Pulmonary artery endothelial cell (primary cell): ENCODE measurements around the gene TIAM2. TPM values are rescaled to one million over a fixed set of nuclear protein-coding genes. Genes with fewer than 3 reads are reported as not detected.
A peak's percentile ranks its signal among the peaks of the same experiment; 100 is the strongest.
"Not testable (repeated sequence)": the region's sequence is repeated elsewhere in the genome, so short reads cannot be mapped to it uniquely, and the experiment has no call there.

ENCODE experiments used
- DNase-seq: peaks from one replicate; pipeline ENCODE4 v3.0.0-alpha.2; 2011; ENCODE audit warnings: low read depth, low spot score
- total RNA-seq: library from RNA; depleted of rRNA; stranded (reverse); fragments of >200 nt; gene quantifications from 2 replicates; pipeline ENCODE4 v1.2.3, GENCODE V29; 2014

The TIAM2 gene
- total RNA-seq, 1 donor from 2014 or later, result 10.9 TPM

GRCh38 chr6:155257796-155258195 is 262.7 kb downstream of the TIAM2 start:
- DNase-seq, result no peak

- no peak for DNase-seq
These were observed 264.1 kb downstream of the TIAM2 start for GRCh38 chr6:155259204-155259603.

- no peak for DNase-seq
These were observed 264.8 kb downstream of the TIAM2 start for GRCh38 chr6:155259897-155260296.

- DNase-seq, result no peak
These were observed 265.6 kb downstream of the TIAM2 start for GRCh38 chr6:155260686-155261085.

GRCh38 chr6:155261111-155261900 is 266.2 kb downstream of the TIAM2 start:
- no peak for DNase-seq

GRCh38 chr6:155262655-155263054 is 267.5 kb downstream of the TIAM2 start:
- no peak for DNase-seq

- DNase-seq, result no peak
These were observed 268.4 kb downstream of the TIAM2 start, which contains the start of gene CLDN20 for GRCh38 chr6:155263373-155264063. TSS of gene CLDN20 (plus strand) at chr6:155264013. CDS start at chr6:155275720, 11,707 bp downstream.

- DNase-seq, result no peak
These were observed 269.7 kb downstream of the TIAM2 start for GRCh38 chr6:155264693-155265320.

GRCh38 chr6:155265843-155266535 is 270.9 kb downstream of the TIAM2 start:
- DNase-seq, result no peak

- DNase-seq, result no peak
These were observed 272.3 kb downstream of the TIAM2 start for GRCh38 chr6:155267411-155267810.

- not testable (repeated sequence) for DNase-seq
These were observed 273.2 kb downstream of the TIAM2 start for GRCh38 chr6:155268088-155268867.

GRCh38 chr6:155269765-155270164 is 274.6 kb downstream of the TIAM2 start:
- no peak for DNase-seq

GRCh38 chr6:155270561-155271091 is 275.5 kb downstream of the TIAM2 start:
- no peak for DNase-seq

GRCh38 chr6:155271145-155271544 is 276.0 kb downstream of the TIAM2 start:
- DNase-seq, result no peak

- no peak for DNase-seq
These were observed 277.5 kb downstream of the TIAM2 start for GRCh38 chr6:155272353-155273232.

GRCh38 chr6:155273431-155273830 is 278.3 kb downstream of the TIAM2 start:
- DNase-seq, result peak; percentile 85

- DNase-seq, result no peak
These were observed 279.0 kb downstream of the TIAM2 start for GRCh38 chr6:155274106-155274505.

GRCh38 chr6:155274533-155274932 is 279.4 kb downstream of the TIAM2 start:
- DNase-seq, result no peak

- no peak for DNase-seq
These were observed 280.8 kb downstream of the TIAM2 start for GRCh38 chr6:155275808-155276480.
